NT2/D1 (cell line): ENCODE results near the gene SLC12A5.

Source experiments
- YY1 ChIP-seq: IDR thresholded peaks from 2 replicates; pipeline ENCODE4 v1.6.1; 2011; ENCODE audit not compliant: insufficient read length, insufficient read depth
- ZNF274 ChIP-seq: IDR thresholded peaks from 2 replicates; pipeline ENCODE4 v1.6.1; 2011; ENCODE audit warnings: mild to moderate bottlenecking, low read depth, low read length

- TF ChIP-seq ZNF274 (no peak), YY1 (no peak)
These were observed 73.9 kb downstream of the SLC12A5 start for GRCh38 chr20:46102940-46103339.
